Raji (cell line): Measurements from ENCODE around the gene RGSL1.

Source experiments
- POLR2A ChIP-seq: IDR thresholded peaks from 2 replicates; pipeline ENCODE4 v1.6.1; 2011; ENCODE audit warnings: low read depth, low read length, control low read depth; ENCODE audit not compliant: insufficient read depth

Gene RGSL1

GRCh38 chr1:182588500-182589396 is 138.8 kb downstream of the RGSL1 start, which contains the start of gene RNASEL:
Gene RNASEL (minus strand): TSS chr1:182589256. CDS start chr1:182586806, 2,450 bp downstream.
- no peak for TF ChIP-seq POLR2A

DNA sequence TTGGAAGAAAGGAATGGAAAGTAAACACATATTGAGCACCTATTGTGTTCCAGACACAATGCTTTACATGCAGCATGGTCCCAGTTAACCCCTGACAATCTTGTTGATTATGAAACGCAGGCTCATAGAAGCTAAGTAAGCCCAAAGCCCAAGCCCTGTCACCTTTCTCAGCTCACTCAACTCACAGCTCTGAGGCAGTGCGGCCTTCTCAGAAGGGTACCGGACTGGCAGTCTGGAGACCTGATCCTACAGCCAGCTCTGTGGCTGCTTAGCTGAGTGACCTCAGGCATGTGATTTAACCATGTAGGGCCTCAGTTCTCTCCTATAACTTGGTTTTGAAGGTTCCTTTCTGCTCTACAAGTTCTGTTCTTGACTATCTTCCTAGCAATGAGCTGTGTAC is 139.6 kb downstream of the RGSL1 start:
- TF ChIP-seq POLR2A = no peak

- TF ChIP-seq POLR2A = no peak
Measured at GRCh38 chr1:182589931-182590330, 140.0 kb downstream of the RGSL1 start.

GRCh38 chr1:182595641-182596240 is 145.8 kb downstream of the RGSL1 start:
- TF ChIP-seq POLR2A = no peak

DNA sequence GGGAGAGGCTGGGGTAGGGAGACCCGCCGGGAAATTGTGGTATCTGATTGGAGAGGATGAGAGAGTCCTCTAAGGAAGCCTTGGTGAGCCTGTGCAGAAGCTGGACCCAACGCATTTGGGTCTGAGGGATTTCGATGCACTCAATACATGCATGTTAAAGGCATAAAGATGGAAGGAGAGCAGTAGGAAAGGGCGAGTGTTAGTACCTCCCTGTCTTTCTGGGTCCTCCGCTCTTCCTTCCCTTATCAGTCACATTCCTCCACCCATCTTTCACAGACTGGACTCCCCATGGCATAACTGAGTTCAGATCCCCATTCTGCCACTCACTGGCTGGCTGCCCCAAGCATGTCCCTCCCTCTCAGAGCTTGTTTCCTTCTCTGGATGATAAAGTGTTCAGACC is 147.0 kb downstream of the RGSL1 start:
- no peak for TF ChIP-seq POLR2A

DNA sequence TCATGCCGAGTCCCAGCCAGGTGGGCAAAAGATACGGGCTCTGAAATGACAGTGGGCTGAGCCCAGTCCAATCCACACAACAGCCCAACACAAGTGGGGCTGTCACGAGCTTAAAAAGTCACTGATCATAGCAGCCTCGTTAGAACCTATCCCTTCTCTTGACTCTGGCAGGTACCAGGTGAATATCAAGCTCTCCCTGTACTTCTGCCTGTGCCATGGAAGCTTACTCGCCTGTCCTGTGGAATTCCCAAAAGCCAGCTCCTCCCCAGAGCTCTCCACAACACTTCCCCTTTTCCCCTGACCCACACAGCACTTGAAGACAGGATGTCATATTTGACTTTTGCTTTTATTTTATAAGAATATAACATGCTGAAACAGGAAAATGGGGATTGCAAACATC is 148.3 kb downstream of the RGSL1 start:
- TF ChIP-seq POLR2A = no peak

DNA sequence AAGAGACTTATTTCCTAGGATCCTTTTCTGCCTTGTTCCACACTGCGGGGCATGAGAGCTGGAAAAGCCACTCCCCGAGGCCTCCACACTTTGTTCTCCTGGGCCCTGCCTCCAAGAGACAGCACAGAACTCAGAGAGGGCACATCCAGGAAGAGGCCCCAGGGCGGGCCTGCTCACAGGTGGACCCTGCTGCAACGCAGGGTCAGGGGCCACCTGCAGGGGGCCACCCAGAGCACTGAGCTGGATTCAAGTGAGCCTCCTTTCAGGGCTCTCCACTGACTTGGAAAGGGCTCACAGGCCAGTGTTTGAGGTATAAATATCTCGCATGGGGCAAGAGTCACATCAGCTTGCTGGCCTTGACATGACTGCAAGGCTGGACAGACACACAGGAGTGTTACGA is 149.4 kb downstream of the RGSL1 start:
- no peak for TF ChIP-seq POLR2A

DNA sequence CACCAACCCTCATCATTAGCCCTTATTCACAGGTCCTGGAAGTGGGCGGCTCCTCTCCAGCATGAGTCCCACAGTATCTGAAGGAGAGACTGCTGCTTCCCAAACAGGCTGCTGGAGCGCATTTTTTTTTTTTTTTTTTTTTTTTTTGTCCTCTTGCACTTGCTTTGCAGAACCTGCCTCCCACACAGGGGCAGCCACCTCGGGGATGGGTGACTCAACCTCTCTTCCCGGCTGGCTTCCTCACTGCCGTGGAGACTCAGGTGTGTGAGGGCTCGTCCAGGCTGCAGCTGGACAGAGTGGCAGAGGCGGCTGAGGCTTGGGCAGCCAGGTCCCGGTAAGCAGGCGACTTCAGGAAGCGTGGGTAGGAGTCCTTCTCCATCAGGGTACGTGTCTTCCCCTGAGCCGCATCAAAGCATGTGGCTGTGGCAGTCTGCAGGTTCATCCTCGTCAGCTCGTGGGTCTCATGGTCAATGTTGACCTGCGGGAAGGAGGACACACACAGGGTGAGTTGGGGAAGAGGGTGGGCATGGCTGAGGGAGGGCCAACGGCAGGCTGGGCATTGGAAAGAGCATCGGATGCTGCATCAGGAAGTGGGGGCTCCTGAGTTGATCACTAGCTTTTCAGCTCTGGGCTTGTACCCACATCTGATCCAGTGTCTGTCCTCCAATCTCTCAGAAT is 150.2 kb downstream of the RGSL1 start:
- TF ChIP-seq POLR2A = no peak

- no peak for TF ChIP-seq POLR2A
Measured at GRCh38 chr1:182600745-182601415, 150.9 kb downstream of the RGSL1 start.

GRCh38 chr1:182601416-182601786 is 151.5 kb downstream of the RGSL1 start:
- TF ChIP-seq POLR2A = no peak

- TF ChIP-seq POLR2A = no peak
Measured at GRCh38 chr1:182601913-182602312, 152.0 kb downstream of the RGSL1 start.

DNA sequence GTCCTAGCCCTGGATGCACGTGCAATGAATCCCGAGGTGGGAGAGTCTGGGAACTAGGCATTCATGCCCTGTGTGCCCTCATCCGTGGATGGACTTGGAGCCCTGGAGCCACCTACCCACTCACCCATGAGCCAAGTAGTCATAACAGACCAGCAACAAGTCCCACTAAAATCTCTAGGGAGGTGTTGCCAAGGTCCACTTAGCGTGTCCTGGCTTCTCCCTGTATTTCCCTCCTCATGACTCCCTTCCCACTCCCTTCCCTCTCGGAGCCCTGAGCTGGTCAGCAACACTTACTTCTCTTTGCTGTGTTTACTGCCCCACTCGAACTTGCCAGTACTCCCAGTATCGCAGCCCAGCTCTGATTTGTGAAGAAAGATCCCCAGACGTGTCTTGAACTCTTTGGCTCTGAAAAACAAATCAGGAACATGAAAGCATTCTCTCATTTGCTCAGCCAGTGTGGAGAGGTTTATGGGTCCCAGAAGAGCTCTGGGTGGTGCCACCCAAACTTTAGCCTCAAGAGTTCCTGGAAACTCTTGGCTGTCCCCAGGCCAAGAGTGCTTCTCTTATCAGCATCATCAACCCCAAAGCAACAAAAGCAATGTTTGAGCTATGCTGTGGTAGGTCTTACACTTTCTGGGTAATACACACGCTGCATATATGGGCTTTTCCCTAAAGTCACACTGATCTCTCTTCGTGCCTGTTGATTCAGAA is 153.1 kb downstream of the RGSL1 start:
- TF ChIP-seq POLR2A = no peak

- no peak for TF ChIP-seq POLR2A
Measured at GRCh38 chr1:182603646-182604174, 153.8 kb downstream of the RGSL1 start.
